Liver (tissue), 9 donors: Measurements from ENCODE around the gene VASN. TPM values are rescaled to one million over a fixed set of nuclear protein-coding genes. Genes with fewer than 3 reads are reported as not detected.
A peak's percentile ranks its signal among the peaks of the same experiment; 100 is the strongest.

Experiments
- DNase-seq: peaks from one replicate; pipeline ENCODE4 v3.0.0-alpha.2; 2017; ENCODE audit warnings: low spot score
- H3K27ac ChIP-seq, 2 donors: one replicate each; pipeline ENCODE4 v1.7.0; 2013; ENCODE audit warnings: inconsistent platforms in 2 of 2, low read length in 2 of 2, control low read depth in 1 of 2, low read depth in 1 of 2, mild to moderate bottlenecking in 1 of 2
- H3K27me3 ChIP-seq, 4 donors: one replicate each; pipeline versions ENCODE4 v1.6.1 to v1.7.0; 2013; ENCODE audit warnings: low read length in 3 of 4, inconsistent platforms in 1 of 4, mild to moderate bottlenecking in 1 of 4, moderate library complexity in 1 of 4; ENCODE audit not compliant: control insufficient read depth in 4 of 4, insufficient read depth in 4 of 4
- H3K36me3 ChIP-seq, 4 donors: one replicate each; pipeline versions ENCODE4 v1.6.1 to v1.7.0; 2013; ENCODE audit warnings: low read length in 3 of 4, mild to moderate bottlenecking in 3 of 4, low read depth in 1 of 4, moderate library complexity in 1 of 4; ENCODE audit not compliant: control insufficient read depth in 4 of 4, insufficient read depth in 3 of 4
- H3K4me1 ChIP-seq, 4 donors: one replicate each; pipeline versions ENCODE4 v1.6.1 to v1.7.0; 2013; ENCODE audit warnings: low read length in 3 of 4, mild to moderate bottlenecking in 3 of 4, moderate library complexity in 1 of 4; ENCODE audit not compliant: control insufficient read depth in 4 of 4, insufficient read depth in 4 of 4
- H3K4me3 ChIP-seq, 3 donors: one replicate each; pipeline versions ENCODE4 v1.6.1 to v1.7.0; 2013; ENCODE audit warnings: low read length in 3 of 3, control low read depth in 1 of 3, low read depth in 1 of 3, mild to moderate bottlenecking in 1 of 3
- H3K9ac ChIP-seq, 2 donors: one replicate each; pipeline ENCODE4 v1.7.0; 2013; ENCODE audit warnings: low read length in 2 of 2, mild to moderate bottlenecking in 2 of 2, moderate library complexity in 2 of 2, control low read depth in 1 of 2, low read depth in 1 of 2
- H3K9me3 ChIP-seq, 4 donors: one replicate each; pipeline versions ENCODE4 v1.6.1 to v1.7.0; 2013; ENCODE audit warnings: low read length in 3 of 4; ENCODE audit not compliant: control insufficient read depth in 4 of 4
- CTCF ChIP-seq: fragments of 150-350 bp; IDR thresholded peaks from 2 replicates; pipeline ENCODE4 v1.5.1; 2017; ENCODE audit warnings: improper control_type of control experiment, low read depth, low read length; ENCODE audit not compliant: missing input control
- JUND ChIP-seq, 2 donors: IDR thresholded peaks; 2 replicates each; pipeline ENCODE4 v1.6.1; 2016; ENCODE audit warnings: antibody characterized with exemption in 2 of 2
- RAD21 ChIP-seq, 2 donors: IDR thresholded peaks; 2 replicates each; pipeline ENCODE4 v1.6.1; 2016; ENCODE audit warnings: antibody characterized with exemption in 2 of 2, mild to moderate bottlenecking in 2 of 2
- RXRA ChIP-seq, 2 donors: IDR thresholded peaks; 2 replicates each; pipeline ENCODE4 v1.6.1; 2017 to 2018; ENCODE audit warnings: antibody characterized with exemption in 2 of 2, mild to moderate bottlenecking in 1 of 2
- TAF1 ChIP-seq: conservative IDR thresholded peaks from 2 replicates; pipeline ENCODE4 v1.6.1; 2016; ENCODE audit warnings: antibody characterized with exemption, mild to moderate bottlenecking
- YY1 ChIP-seq: IDR thresholded peaks from 2 replicates; pipeline ENCODE4 v1.6.1; 2016; ENCODE audit warnings: antibody characterized with exemption, mild to moderate bottlenecking
- WGBS: extraction: QIAGEN DNeasy Blood & Tissue Kit; methylation state at CpG from one replicate; pipeline ENCODE4 v1.1.7; 2013; 5-methylcytosine and 5-hydroxymethylcytosine counted together
- polyA plus RNA-seq, 2 donors: library from polyadenylated mRNA; stranded (reverse) in 1 of 2; unstranded in 1 of 2; fragments of 200-250 nt in 1 of 2; fragments of >200 nt in 1 of 2; fragmentation: Nextera tagmentation in 1 of 2; extraction: Ambion mirVana in 1 of 2; gene quantifications; one replicate each; pipeline versions ENCODE4 v1.2.1 to v1.2.3, GENCODE V29; 2013 to 2015
- total RNA-seq, 2 donors: library from RNA; depleted of rRNA; stranded (reverse); fragments of >200 nt; gene quantifications; one replicate each; pipeline ENCODE4 v1.2.3, GENCODE V29; 2014
- donor health status: healthy.
- donor health status: healthy.
- donor health status: healthy.
- donor health status: healthy.
- donor health status: healthy.

The VASN gene
- total and polyA plus RNA-seq, 4 donors = 6.2 to 26.9 (median 21.2) TPM

DNA sequence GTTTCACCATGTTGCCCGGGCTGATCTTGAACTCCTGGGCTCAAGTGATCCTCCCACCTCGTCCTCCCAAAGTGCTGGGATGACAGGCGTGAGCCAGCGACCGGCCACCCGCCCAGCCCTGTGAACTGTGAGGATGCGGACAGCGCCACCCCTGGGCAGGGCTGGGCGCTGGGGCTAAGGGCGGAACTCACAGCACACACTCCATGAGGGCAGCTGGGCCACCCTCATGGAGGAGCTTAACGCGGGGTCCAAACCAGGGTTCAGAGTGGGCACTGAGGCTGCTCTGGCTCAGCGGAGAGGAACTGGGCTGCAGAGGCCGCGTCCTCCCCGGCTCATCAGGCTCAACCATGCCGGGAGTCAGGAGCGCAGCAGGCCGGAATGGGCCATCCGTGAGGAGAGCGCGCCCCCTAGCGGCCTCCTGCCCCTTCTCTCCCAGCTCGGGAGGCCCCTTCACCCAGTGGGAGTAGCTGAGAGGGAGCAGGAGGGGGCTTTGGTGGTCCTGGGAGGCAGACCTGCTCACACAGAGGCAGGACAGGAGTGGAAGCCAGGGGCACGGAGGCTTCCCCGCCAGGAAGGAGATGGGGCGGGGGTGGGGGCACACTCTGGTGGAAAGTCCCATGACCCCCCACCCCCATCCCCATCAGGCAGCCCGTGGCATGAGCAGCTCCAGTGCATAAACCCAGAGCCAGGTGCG is 30.9 kb downstream of the VASN start:
- DNase-seq = peak; percentile 90
- H3K4me1 ChIP-seq = peaks cover 0 to 6% (median 0%) of the 10 kb centered on the region in 4 donors
- no peak overlapping the region for H3K27ac ChIP-seq
- H3K27me3 ChIP-seq = no peaks in the 10 kb centered on the region
- TF ChIP-seq CTCF (peak; percentile 86), RAD21 (IDR thresholded peaks at IDR 0.05) (peak; percentile 95 to 96), YY1 (no peak), RXRA (IDR thresholded peaks at IDR 0.05) (peak in 1 of 2 donors; percentile 15), JUND (IDR thresholded peaks at IDR 0.05) (no peak)
- H3K4me3 ChIP-seq = no peak overlapping the region
- H3K9me3 ChIP-seq = no peaks in the 10 kb centered on the region
- WGBS = 30% methylated on average over 29 of the region's 29 CpGs
- H3K9ac ChIP-seq = no peak overlapping the region
- H3K36me3 ChIP-seq = peaks cover 3 to 7% (median 5%) of the 10 kb centered on the region in 4 donors

- no peak overlapping the region for H3K9ac ChIP-seq
- 85% methylated on average over 24 of the region's 24 CpGs for WGBS
- no peak for DNase-seq
These were observed 31.7 kb downstream of the VASN start for GRCh38 chr16:4403133-4403949.

More at GRCh38 chr16:4403133-4403949, 31.7 kb downstream of the VASN start:
- H3K27me3 ChIP-seq = no peaks in the 10 kb centered on the region
- peaks cover 3 to 9% (median 6%) of the 10 kb centered on the region in 4 donors for H3K36me3 ChIP-seq
- H3K4me3 ChIP-seq = no peak overlapping the region
- peaks cover 0 to 6% (median 0%) of the 10 kb centered on the region in 4 donors for H3K4me1 ChIP-seq
- no peaks in the 10 kb centered on the region for H3K9me3 ChIP-seq
- TF ChIP-seq CTCF (no peak), TAF1 (no peak)
- H3K27ac ChIP-seq = no peak overlapping the region
